LHCN-M2 (cell line): Measurements from ENCODE around the gene GALT. TPM values are rescaled to one million over a fixed set of nuclear protein-coding genes. Genes with fewer than 3 reads are reported as not detected.

Source experiments
- DNase-seq: peaks from one replicate; pipeline ENCODE4 v3.0.0-alpha.2; 2012; ENCODE audit warnings: low read depth
- total RNA-seq: library from RNA; depleted of rRNA; stranded (reverse); fragments of >200 nt; gene quantifications from 2 replicates; pipeline ENCODE4 v1.2.3, GENCODE V29; 2014

The GALT gene
- total RNA-seq, 1 experiment from 2014 or later = 29.6 TPM

GRCh38 chr9:34651876-34652601 is 5.6 kb downstream of the GALT start, which contains the start of gene IL11RA:
Gene IL11RA, plus strand, starts transcription at chr9:34652185. Its CDS starts 3,033 bp downstream, at chr9:34655218.
- peak; percentile 87 for DNase-seq

- no peak for DNase-seq
Observed at GRCh38 chr9:34652602-34653000, 6.1 kb downstream of the GALT start.

- DNase-seq = no peak
Observed at GRCh38 chr9:34653151-34654072, 6.9 kb downstream of the GALT start.

- DNase-seq = no peak
Observed at GRCh38 chr9:34654323-34655051, 8.0 kb downstream of the GALT start.

GRCh38 chr9:34655394-34655793 is 8.9 kb downstream of the GALT start:
- no peak for DNase-seq

GRCh38 chr9:34656992-34657391 is 10.5 kb downstream of the GALT start:
- DNase-seq = no peak

- no peak for DNase-seq
Observed at GRCh38 chr9:34658461-34658860, 12.0 kb downstream of the GALT start.

- no peak for DNase-seq
Observed at GRCh38 chr9:34659592-34660253, 13.2 kb downstream of the GALT start.

GRCh38 chr9:34662526-34663302 is 16.2 kb downstream of the GALT start, which contains the start of gene CCL27:
Gene CCL27, minus strand, starts transcription at chr9:34662657. Its CDS starts 24 bp downstream, at chr9:34662633.
- no peak for DNase-seq

- no peak for DNase-seq
Observed at GRCh38 chr9:34663303-34663605, 16.8 kb downstream of the GALT start.

- DNase-seq = peak; percentile 75
Observed at GRCh38 chr9:34664281-34665066, 18.0 kb downstream of the GALT start.

GRCh38 chr9:34665067-34665380 is 18.5 kb downstream of the GALT start:
- no peak for DNase-seq

GRCh38 chr9:34665381-34666250 is 19.1 kb downstream of the GALT start:
- peak; percentile 92 for DNase-seq

- DNase-seq = no peak
Observed at GRCh38 chr9:34669809-34670562, 23.5 kb downstream of the GALT start.

- DNase-seq = no peak
Observed at GRCh38 chr9:34671307-34671706, 24.8 kb downstream of the GALT start.

- DNase-seq = no peak
Observed at GRCh38 chr9:34674440-34674839, 28.0 kb downstream of the GALT start.

- DNase-seq = peak; percentile 41
Observed at GRCh38 chr9:34675048-34675714, 28.7 kb downstream of the GALT start.

GRCh38 chr9:34675869-34676268 is 29.4 kb downstream of the GALT start:
- DNase-seq = no peak
